ENCODE measurements around the gene MAP2K7.
A peak's percentile ranks its signal among the peaks of the same experiment; 100 is the strongest.
"Not testable (repeated sequence)": the region's sequence is repeated elsewhere in the genome, so short reads cannot be mapped to it uniquely, and the experiment has no call there.

The MAP2K7 gene

DNA sequence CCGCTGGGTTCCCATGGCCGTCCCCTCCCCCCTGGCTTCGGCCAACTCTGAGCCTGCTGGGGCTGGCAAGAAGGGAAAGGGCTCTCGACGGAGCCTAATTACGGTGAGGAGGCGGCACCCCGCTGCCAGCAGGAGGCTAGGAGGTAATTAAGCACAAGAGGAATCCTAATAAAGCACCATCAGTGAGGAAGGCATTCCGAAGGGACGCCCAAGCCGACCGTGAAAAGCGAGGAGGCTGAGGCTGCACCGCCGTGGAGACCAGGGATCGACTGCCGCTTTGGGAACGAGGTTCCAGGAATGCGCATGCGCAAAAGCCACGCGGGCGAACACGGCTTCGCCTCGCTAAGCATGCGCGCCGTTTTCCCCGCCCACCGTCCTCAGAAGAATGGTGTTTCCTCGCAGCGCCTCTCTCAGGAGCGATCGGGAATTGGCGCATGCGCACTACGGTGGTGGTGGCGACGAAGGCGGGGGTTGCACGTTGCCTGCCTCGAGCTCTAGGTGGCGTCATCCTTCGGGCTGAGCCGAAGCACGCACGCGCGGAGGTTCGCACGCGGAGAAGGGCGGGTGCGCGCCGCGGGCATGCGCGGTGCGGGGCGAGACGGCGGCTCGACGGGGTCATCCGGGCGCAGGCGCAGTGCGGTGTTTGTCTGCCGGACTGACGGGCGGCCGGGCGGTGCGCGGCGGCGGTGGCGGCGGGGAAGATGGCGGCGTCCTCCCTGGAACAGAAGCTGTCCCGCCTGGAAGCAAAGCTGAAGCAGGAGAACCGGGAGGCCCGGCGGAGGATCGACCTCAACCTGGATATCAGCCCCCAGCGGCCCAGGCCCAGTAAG lies at the start of gene MAP2K7:
Gene MAP2K7, plus strand, starts transcription at position 634 of the 830 bp plus-strand sequence. Its CDS starts 68 bp downstream, at position 702.
- DNase-seq (ENCODE audit: low spot score): peak; percentile 100

DNA sequence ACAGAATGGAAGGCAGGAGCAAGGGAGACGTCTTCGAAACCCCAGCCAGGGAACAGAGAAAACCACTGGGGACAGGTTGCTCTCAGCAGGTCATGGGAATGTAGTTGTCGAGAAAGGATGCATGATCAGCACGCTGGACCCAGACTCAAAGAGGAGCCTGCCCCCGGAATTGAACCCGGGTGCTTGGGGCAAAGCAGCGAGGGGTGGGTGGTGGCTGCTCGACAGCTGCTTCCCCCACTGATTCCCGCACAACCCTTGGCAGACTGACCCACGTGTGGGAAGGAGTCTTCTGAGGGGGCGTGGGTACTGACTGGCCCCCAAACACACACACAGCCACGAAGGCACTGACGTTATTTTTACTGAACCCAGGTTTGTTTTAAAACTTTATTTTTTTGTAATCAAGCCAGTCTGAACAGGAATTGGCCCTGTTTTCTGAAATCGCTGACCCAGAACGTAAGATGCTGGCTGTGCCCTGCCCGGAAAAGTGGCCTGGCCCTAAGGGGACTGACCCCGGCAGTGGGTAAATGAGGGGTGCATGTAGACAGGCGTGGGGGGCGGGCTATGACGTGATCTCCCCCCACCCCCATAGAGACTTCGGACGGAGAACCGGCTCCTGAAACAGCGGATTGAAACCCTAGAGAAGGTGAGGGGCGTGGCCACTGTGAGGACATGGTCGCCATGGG lies 48.1 kb upstream of the MAP2K7 start:
- no peak for DNase-seq (ENCODE audit: low spot score)

DNA sequence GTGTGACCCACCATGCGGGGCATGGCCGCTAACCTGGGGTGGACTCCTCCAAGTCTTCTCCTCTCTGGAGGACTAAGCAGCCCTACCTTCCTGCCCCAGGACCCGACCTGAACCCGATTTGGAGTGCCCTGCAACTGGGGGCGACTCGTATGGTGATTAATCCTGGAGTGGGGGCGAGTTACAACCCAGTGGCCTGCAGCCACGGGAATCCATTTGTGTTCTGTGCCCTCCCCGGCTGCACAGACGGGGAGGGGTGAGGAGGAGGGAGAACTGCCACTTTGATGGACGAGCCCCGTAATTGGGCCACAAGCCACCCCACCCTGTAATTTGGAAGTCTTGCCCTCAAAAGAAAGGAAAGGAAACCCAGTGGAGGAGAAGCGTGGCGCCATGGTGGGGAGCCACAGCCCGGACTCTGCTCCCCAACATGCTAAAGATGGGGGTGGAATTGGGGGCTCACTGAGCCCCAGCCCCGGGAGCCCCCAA lies 47.5 kb upstream of the MAP2K7 start:
- no peak for DNase-seq (ENCODE audit: low spot score)

DNA sequence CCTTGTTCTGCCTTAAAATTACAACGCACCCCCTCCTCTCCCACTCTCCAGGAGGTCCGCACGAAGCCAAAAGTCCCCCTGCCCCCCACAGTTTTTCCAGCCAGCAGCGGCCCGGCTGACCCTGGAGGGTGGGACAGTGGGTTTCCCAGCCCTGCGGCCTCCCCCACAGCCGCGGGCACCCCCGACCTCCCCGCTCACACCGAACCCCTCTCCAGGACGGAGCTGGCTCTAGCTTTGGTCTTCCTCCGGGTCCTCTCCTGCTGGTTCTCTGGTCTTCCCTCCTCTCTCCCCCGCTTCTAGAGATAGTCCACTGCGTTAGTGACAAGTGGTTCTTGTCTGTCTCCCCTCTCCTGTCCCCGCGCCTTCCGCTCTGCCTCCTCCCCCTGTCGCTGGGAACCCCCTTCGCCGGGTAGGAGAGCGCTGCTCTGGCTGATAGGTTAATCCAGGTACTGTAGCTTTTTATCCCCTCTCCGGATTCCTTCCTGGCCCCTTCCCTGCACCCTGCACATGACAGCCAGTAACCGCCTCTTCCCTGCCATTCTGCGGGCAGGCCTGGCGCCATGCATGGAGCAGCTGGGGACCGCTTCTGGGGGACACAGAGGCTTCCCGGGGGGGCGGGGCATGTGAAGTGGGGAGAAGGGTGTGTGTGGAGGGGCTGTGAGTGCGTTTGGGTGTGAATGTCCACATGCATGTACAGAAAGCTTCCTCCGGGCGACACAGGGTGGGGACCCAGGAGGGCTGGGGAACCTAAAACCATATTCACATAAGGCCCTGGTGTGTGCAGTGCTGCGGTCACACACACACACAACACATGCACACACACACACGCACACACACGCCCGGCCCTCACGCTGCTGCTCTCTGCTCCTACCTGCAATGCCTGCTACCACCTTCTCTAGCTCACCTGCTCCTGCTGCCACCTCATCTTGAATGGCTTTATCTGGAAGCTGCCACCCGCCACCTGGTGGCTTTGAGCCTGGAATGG lies 46.7 kb upstream of the MAP2K7 start:
- no peak for DNase-seq (ENCODE audit: low spot score)

DNA sequence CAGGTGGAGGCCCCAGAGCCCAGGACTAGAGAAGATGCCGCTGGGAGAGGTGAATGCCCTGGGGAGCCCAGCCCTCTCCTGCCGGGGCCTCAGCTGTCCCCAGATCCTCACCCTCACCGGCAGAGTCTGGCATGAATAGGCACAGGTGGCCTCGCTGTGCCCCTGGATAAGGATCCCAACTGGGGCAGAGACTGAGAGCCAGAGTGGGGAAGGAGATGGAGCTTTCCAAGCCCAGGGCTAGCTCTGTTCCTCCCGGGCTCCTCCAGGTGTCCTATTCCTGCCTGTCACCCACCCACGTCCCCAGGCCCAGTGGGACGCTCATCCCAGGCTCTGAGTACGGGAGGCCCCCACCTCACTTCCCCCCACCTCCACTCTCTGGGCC lies 46.0 kb upstream of the MAP2K7 start:
- DNase-seq (ENCODE audit: low spot score): no peak

DNA sequence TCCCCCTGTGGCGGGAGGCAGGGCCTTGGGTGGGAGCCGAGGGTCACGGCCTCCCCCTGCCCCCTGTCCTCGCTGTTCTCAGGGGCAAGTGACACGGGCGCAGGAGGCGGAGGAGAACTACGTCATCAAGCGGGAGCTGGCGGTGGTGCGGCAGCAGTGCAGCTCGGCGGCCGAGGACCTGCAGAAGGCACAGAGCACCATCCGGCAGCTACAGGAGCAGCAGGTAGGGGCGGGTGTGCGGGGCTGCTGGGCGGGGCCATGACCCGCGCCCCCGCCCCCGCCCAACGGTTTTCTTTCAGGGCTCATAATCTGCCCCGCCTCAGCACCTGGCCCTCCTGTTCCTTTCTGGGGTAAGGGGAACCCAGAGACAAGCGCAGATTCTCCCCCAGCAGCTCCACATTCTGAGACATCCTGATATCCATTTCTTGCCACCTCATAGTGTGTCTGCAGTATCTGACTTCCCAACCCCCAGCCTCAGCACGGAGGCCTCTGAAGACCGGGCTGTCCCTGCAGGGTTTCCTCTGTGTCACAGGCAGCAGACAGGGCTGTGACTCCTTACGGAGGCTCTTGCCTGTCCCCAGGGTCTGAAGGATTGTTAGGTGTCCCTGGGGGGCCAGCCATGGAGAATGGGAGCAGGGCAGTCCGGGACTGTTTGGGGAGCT lies 45.4 kb upstream of the MAP2K7 start:
- no peak for DNase-seq (ENCODE audit: low spot score)

DNA sequence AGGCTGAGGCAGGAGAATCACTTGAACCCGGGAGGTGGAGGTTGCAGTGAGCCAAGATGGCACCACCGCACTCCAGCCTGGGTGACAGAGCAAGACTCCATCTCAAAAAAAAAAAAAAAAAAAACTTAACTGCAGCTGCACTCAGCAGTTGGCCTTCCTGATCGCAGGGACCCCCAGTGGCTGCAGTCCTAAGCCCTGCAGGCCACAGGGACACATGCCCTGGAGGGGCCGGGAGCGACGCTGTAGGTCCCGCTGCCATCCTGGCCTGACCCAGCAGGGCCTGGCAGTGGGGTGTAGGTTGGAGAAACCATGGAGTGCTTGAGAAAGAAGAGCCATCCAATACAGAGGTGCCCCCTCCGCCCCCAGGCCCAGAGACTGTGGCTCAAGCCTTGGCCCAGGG lies 44.6 kb upstream of the MAP2K7 start:
- DNase-seq (ENCODE audit: low spot score): not testable (repeated sequence)

DNA sequence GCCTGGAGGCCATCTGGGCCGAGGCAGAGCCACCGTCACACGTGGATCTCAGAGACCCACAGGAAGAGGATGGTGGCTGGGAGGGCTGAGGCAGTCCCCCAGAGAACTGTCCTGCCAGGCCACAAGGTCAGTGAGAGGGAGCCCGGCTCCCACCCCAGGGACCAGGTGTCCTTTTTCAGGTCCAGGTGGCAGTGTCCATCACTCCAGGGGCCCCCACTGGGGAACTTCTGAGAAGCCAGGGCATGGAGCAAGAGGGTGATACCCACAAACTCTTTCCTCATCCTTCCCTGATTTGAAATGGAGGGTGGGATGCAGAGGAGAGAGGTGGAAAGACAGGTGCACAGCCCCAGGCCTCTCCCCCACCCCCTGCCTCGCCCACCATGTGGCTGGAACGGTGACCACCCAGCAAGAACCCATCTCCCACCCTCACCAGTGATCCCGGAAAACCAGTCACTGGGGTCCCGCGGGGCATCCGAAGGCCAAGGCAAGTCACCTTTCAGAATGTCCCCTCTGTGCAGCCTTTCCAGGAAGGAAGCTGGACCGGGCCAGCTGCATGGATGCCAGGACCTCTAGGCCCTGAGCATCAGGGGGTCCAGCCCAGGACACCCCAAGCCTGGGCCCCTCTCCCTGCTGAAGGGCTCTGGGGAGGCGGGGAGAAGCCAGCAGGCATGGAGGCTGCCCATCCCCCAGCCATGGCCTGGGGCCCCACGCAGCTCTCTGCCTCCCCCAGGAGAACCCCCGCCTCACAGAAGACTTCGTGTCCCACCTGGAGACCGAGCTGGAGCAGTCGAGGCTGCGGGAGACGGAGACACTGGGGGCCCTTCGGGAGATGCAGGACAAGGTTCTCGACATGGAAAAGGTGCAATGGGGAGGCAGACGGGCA lies 43.6 kb upstream of the MAP2K7 start:
- DNase-seq (ENCODE audit: low spot score): no peak

DNA sequence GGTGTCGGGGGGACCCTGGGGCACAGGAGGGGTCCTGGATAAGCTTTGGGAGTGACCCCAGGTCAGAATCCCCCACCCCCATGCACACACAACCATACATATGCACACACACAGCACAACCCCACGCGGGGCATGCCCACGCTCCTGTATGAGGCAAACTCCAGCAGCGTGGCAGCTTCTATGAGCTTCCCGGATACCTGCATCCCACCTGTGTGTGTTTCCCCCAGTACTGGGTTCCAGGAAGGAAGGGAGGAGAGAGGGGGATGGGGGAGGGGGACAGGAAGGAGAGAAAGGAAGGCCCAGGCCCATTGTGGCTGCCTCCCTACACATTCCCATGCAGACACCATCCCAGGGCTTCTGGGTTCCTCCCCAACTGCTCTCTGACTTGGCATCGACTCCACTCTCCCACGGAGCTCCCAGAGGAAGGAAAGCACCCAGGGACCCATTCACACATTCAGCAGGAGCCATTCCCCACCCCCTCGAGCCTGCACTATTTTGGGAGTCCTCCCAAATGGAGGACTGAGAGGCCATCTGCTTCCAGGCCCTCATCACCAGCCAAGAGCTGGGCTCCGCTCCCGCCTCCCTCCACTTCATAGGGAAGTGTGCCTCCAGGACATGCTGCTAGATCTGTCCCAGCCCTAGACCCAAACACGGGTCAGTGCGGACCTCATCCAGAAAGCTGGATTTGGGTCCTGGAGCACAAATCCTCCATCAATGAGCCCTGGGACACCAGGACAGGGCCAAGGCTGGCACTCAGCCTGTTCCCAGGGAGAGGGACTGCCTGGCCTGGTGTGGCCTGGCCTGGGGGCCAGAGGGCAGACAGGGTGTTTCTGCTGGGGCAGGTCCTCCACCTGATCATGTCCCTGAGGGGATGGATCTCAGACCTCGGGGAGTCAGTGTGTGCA lies 42.7 kb upstream of the MAP2K7 start:
- DNase-seq (ENCODE audit: low spot score): no peak

DNA sequence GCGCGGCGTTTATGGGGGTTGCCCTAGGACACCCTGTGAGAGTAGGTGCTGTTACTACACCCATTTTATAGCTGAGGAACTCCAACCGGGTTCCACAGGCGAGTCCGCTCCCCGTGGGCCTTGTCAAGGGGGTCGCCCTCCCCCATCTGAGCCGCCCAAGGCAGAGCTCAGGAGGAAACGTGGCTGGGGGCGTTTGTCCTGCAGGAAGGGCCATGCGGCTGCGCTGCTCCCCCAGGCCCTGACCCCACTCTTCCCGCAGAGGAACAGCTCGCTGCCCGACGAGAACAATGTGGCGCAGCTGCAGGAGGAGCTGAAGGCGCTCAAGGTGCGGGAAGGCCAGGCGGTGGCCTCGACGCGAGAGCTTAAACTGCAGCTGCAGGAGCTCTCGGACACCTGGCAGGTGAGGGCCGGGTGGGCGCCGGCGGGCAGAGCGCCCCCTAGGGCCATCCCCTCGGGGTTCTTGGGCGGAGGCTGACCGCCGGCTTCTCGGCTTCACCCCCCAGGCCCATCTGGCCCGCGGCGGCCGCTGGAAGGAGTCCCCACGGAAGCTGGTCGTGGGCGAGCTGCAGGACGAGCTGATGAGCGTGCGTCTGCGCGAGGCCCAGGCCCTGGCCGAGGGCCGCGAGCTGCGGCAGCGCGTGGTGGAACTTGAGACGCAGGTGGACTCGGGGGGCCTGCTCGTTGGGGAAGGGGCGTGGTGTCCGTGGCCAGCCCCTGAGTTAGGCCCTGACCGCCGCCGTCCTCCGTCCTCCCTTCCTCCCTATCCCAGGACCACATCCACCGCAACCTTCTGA lies 41.9 kb upstream of the MAP2K7 start:
- no peak for DNase-seq (ENCODE audit: low spot score)

DNA sequence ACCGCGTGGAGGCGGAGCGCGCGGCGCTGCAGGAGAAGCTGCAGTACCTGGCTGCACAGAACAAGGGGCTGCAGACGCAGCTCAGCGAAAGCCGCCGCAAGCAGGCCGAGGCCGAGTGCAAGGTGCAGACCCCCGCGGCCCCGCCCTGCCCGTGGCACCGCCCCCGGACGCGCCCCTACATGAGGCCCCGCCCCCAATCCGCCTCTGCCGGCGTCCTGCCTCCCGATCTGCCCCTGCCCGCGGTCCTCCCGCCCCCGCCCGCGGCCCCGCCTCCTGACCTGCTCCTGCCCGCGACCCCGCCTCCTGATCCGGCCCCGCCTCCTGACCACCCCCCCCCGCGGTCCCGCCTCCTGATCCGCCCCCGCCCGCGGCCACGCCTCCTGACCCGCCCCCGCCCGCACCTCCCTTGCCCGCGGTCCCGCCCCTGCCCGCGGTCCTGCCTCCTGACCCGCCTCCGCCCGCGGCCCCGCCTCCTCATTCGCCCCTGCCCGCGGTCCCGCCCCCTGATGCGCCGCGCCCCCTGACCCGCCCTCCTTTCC lies 41.2 kb upstream of the MAP2K7 start:
- DNase-seq (ENCODE audit: low spot score): peak; percentile 72

DNA sequence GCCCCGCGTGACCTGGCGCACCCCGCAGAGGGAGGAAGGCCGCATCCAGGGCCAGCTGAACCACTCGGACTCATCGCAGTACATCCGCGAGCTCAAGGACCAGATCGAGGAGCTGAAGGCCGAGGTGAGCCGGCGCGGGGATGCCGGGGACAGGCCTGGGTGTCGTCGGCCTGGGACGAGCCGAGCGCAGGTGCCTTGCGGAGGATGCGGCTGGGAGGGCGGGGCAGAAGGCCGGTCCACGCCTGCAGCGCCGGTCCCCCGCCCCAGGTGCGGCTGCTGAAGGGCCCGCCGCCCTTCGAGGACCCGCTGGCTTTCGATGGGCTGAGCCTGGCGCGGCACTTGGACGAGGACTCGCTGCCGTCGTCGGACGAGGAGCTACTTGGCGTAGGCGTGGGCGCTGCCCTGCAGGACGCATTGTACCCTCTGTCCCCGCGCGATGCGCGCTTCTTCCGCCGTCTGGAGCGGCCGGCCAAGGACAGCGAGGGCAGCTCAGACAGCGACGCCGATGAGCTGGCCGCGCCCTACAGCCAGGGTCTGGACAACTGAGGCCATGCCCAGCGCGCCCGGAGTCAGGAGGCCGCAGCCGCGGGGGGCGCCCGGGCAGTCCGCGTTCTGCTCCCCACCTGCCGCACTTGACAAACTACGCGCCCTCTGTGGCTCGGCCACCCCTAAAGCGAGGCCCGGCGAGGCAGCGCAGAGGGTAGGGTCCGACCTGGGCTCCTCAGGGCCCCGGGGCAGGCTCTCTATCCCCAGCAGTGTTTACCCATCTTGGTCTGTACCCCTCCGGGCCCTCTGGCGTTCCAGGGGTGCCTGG lies 40.3 kb upstream of the MAP2K7 start:
- DNase-seq (ENCODE audit: low spot score): no peak

DNA sequence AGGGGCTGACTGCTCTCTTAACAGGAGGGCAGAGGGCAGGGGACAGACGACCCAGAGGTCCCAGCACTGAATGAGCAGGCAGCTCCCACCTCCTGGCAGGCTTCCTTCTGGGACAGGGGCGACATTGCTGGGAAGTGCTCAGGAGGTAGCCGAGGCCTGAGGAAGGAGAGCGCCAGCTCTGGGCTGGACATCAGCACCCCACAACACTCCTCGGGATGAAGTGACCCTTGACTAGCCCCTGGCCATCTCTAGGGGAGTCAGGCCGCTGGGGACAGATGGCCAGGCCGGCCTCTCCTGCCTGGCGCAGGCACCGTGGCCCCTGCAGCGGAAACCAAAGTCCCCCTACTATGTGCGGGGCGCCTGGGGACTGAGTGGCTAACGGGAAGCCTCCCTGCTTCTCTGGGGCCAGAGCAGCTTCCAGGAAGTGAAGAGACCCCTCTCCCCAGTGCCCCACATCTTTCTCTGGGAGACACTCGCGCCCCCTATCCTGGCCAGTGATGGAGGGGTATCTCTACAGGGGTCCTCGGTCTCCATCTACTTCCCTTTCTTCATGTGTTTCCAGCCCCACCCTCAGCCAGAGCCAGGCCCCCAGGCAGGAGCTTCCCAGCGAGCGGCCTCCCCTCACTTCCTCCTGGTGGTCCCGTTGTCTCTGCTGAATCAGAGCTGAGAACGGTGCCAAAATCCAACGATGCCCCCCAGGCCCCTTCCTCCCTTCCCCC lies 39.5 kb upstream of the MAP2K7 start:
- DNase-seq (ENCODE audit: low spot score): no peak

DNA sequence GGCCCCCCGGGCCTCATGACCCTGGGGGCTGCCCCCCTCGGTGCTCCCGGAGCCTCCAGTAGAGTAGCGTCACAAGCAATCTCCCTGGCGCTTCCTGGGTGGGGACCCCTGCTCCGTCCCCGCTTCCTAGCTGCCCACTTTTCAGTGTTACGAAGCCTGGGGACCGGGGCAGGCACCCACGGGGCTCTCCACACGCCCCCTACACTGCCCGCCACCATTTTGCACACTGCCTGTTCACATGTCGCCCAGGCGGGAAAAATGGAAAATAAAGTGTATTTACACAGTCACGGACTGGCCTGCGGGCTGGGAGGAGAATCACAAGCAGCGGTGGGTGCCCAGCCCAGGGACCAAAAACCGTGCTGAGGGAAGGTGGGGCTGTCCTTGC lies 39.0 kb upstream of the MAP2K7 start:
- DNase-seq (ENCODE audit: low spot score): no peak

DNA sequence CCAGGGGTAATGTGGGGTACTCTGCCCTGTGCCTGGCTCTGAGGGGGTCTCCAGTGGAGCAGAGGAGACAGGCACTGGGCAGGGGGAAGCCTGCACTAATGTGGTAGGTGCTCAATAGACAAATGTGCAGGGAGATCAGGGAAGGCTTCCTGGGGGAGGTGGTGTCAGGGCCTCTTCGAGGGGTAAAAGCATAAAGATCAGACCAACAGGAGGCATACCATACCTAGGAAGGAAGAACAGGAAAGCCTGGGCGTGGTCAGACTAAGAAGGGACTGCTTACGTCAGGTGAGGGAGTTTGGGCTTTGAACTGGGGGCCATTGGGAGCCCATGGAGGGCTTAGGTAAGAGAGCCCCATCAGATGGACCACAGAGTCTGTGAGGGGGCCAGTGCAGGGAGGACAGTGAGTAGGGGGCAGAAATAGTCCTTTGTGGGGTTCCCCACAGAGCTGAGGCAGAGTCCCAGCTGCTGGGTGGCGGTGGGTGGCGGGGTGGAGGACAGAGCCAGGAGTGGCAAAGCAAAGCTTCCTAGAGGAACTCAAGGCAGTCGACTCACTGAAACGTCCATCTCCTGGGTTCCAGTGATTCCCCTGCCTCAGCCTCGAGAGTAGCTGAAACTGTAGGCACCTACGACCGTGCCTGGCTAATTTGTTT lies 38.3 kb upstream of the MAP2K7 start:
- DNase-seq (ENCODE audit: low spot score): no peak

DNA sequence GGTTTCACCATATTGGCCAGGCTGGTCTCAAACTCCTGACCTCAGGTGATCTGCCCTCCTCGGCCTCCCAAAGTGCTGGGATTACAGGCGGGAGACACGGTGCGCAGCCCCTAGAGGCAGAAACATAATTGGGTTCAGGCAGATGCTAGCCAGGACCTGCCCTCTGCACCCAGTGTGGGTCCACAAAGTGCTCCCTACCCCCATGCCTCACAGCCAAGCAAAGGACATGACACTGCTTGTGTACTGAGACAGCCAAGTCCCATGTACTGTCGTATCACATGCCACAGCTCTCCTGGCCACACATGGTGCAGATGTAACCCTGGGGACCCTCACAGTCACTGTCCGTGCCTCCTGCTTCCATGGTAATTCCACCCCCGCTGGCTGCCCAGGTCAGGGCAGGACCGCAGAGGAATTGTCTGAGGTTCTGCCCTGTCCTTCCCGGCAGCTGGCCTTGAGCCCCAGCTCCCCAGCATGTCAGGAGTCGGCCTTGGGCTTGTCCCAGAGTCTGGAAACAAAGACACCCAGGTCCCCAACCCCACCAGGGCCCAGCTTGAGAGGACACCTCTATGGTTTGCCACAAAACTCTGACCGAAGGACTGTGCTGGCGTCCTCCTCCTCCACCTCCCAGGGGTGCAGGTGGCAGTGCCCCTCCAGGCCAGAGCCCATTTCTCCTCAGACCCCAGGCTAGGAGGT lies 37.1 kb upstream of the MAP2K7 start:
- no peak for DNase-seq (ENCODE audit: low spot score)
